HL-60 (cell line): ENCODE data around the gene PITHD1.

Experiments used
- DNase-seq, 2 experiments: peaks; one replicate each; pipeline ENCODE4 v3.0.0-alpha.2; 2010 to 2020; ENCODE audit warnings: low read depth in 1 of 2, low spot score in 1 of 2
- H3K27ac ChIP-seq: fragments of 250-450 bp; sonication (Bioruptor Pico); replicated peaks from 2 replicates; pipeline ENCODE4 v1.5.1; 2020; ENCODE audit warnings: mild to moderate bottlenecking, moderate library complexity
- H3K27me3 ChIP-seq: fragments of 250-450 bp; sonication (Bioruptor Pico); 2 replicates; pipeline ENCODE4 v1.5.1; 2021; ENCODE audit warnings: mild to moderate bottlenecking, moderate library complexity; ENCODE audit not compliant: insufficient read depth, poor library complexity, severe bottlenecking
- H3K4me3 ChIP-seq: replicated peaks from 2 replicates; pipeline ENCODE4 v1.5.1; 2011; ENCODE audit warnings: mild to moderate bottlenecking, control low read depth, low read length; ENCODE audit not compliant: insufficient read depth
- CTCF ChIP-seq: IDR thresholded peaks from one replicate; pipeline ENCODE4 v1.5.1; 2011; ENCODE audit warnings: low read length, control low read depth, inconsistent platforms; ENCODE audit not compliant: insufficient read depth
- GABPA ChIP-seq: IDR thresholded peaks from 2 replicates; pipeline ENCODE4 v1.6.1; 2012; ENCODE audit warnings: low read depth
- POLR2AphosphoS5 ChIP-seq: IDR thresholded peaks from 2 replicates; pipeline ENCODE4 v1.6.1; 2012; ENCODE audit warnings: low read depth
- REST ChIP-seq: IDR thresholded peaks from 2 replicates; pipeline ENCODE4 v1.6.1; 2012; ENCODE audit warnings: low read depth; ENCODE audit not compliant: insufficient replicate concordance
- SPI1 ChIP-seq: IDR thresholded peaks from 2 replicates; pipeline ENCODE4 v1.6.1; 2012; ENCODE audit warnings: low read depth, mild to moderate bottlenecking, borderline replicate concordance

Gene PITHD1

GRCh38 chr1:23772854-23773242, 5.4 kb upstream of the PITHD1 start:
- TF ChIP-seq POLR2AphosphoS5 (no peak), CTCF (no peak), GABPA (no peak), SPI1 (no peak), REST (no peak)

GRCh38 chr1:23774174-23774880, 3.9 kb upstream of the PITHD1 start:
- DNase-seq, result no peak
- TF ChIP-seq SPI1, result no peak
- no peak for TF ChIP-seq CTCF
- TF ChIP-seq GABPA, result no peak
- no peak for TF ChIP-seq POLR2AphosphoS5
- TF ChIP-seq REST, result no peak
- H3K4me3 ChIP-seq, result no peak overlapping the region
- H3K27me3 ChIP-seq, result no peaks in the 10 kb centered on the region
- no peak overlapping the region for H3K27ac ChIP-seq

More at GRCh38 chr1:23772854-23773242, 5.4 kb upstream of the PITHD1 start:
- no peak for DNase-seq
- H3K4me3 ChIP-seq, result no peak overlapping the region
- no peaks in the 10 kb centered on the region for H3K27me3 ChIP-seq
- no peak overlapping the region for H3K27ac ChIP-seq

- no peak overlapping the region for H3K27ac ChIP-seq
- H3K4me3 ChIP-seq, result no peak overlapping the region
- no peaks in the 10 kb centered on the region for H3K27me3 ChIP-seq
- TF ChIP-seq REST (no peak), SPI1 (no peak), GABPA (no peak), POLR2AphosphoS5 (no peak), CTCF (no peak)
- DNase-seq, result no peak
Measured at GRCh38 chr1:23776217-23776616, 2.0 kb upstream of the PITHD1 start.
